ENCODE measurements around the gene GLP2R.

DNA sequence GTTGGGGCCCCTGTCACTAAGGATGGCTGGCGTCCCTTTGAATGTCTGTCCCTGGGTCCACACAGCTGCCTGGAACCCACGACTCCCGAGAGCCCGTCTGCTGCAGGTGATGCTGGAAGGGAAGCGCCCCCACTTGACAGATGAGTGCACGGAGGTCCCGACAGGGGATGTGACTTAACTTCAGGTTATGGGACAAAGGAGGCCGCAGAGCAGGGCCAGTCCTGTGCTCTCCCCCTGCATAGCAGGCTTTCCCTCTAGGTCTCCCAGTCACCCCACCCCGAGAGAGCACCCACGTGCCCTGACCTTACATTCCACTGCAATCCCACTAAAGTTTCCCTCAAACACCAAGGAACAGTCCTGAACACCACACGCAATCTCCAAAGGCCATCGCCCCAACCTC lies 85.4 kb downstream of the GLP2R start:
- TF ChIP-seq, protein P1, sequence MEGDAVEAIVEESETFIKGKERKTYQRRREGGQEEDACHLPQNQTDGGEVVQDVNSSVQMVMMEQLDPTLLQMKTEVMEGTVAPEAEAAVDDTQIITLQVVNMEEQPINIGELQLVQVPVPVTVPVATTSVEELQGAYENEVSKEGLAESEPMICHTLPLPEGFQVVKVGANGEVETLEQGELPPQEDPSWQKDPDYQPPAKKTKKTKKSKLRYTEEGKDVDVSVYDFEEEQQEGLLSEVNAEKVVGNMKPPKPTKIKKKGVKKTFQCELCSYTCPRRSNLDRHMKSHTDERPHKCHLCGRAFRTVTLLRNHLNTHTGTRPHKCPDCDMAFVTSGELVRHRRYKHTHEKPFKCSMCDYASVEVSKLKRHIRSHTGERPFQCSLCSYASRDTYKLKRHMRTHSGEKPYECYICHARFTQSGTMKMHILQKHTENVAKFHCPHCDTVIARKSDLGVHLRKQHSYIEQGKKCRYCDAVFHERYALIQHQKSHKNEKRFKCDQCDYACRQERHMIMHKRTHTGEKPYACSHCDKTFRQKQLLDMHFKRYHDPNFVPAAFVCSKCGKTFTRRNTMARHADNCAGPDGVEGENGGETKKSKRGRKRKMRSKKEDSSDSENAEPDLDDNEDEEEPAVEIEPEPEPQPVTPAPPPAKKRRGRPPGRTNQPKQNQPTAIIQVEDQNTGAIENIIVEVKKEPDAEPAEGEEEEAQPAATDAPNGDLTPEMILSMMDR (IDR thresholded peaks at IDR 0.05), result no peak
- TF ChIP-seq POLR2A (IDR thresholded peaks at IDR 0.05) (no peak), POLR2AphosphoS5 (IDR thresholded peaks at IDR 0.05) (no peak)
